LNCAP (cell line): ENCODE results near the gene MMRN1.

Experiments used
- CTCF ChIP-seq: fragments of 450-650 bp; IDR thresholded peaks from 2 replicates; pipeline ENCODE4 v1.5.1; 2017; ENCODE audit warnings: mild to moderate bottlenecking

The MMRN1 gene

GRCh38 chr4:89899152-89899551 lies 4.5 kb downstream of the MMRN1 start:
- no peak for TF ChIP-seq CTCF

GRCh38 chr4:89899854-89900253 lies 5.2 kb downstream of the MMRN1 start:
- TF ChIP-seq CTCF, result no peak

GRCh38 chr4:89901808-89902431 lies 7.3 kb downstream of the MMRN1 start:
- TF ChIP-seq CTCF, result peak; percentile 61

GRCh38 chr4:89904524-89904923 lies 9.9 kb downstream of the MMRN1 start:
- no peak for TF ChIP-seq CTCF

GRCh38 chr4:89906316-89906715 lies 11.7 kb downstream of the MMRN1 start:
- no peak for TF ChIP-seq CTCF

- no peak for TF ChIP-seq CTCF
These were observed 12.3 kb downstream of the MMRN1 start for GRCh38 chr4:89906777-89907521.

- TF ChIP-seq CTCF, result no peak
These were observed 15.2 kb downstream of the MMRN1 start for GRCh38 chr4:89909889-89910288.
